Activated CD4-positive, alpha-beta T cell treated with anti-CD3 and anti-CD28 coated beads, Interleukin-2, Interleukin-6, amounts not matched to agents 100 ng/mL and 50 ng/mL, durations not matched to agents 16 hours and 8 hours (primary cell): ENCODE data around the gene SAMD7.
A peak's percentile ranks its signal among the peaks of the same experiment; 100 is the strongest.

Experiments
- DNase-seq: peaks from one replicate; pipeline ENCODE4 v3.0.0-alpha.2; 2020

Gene SAMD7

GRCh38 chr3:169966951-169967915 lies 55.9 kb downstream of the SAMD7 start:
- DNase-seq, result peak; percentile 40

- DNase-seq, result no peak
Measured at GRCh38 chr3:169968224-169968885, 57.0 kb downstream of the SAMD7 start.

DNA sequence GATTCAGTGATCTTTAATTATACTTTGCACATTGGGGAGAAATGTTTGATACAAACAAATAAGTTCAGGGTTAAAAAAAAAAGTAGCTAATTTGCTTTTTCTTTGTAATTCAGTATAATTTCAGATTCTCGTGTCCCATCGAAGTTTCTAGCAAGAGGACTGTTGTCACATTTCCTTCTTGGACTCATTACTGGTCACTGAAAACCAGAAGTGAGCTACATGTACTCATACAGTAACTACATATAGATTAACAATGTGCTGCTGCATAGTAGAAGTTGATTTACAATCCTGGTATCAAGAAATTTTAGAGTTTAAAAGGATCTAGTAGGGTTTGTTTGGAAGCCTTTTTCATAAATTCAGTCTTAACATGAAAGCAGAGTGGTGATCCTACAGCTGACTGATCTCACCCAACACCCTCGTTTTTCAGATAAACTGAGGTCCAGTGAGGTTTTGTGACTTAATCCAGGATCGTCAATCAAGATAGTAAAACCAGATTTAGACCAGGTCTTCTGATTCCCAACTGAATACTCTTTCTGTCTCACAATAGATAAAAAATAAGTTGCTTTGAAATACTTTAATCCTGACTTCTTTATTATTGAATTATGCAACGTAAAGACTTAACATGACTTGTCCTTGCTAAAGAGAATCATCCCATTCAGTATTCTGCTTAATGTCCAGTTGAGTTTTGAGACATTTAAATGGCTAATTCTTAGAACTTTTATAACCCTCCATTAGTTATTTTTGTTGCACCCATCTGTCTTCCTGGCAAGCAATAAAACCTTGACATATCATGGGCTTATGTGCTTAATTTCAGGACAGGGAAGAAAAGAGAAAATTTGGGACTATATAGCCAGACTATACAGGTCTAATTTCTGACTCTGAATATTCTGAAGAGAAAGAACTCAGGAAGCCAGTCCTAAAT lies 58.1 kb downstream of the SAMD7 start:
- no peak for DNase-seq

- DNase-seq, result no peak
Measured at GRCh38 chr3:169970847-169971246, 59.5 kb downstream of the SAMD7 start.

- no peak for DNase-seq
Measured at GRCh38 chr3:169971522-169971921, 60.1 kb downstream of the SAMD7 start.

- no peak for DNase-seq
Measured at GRCh38 chr3:169980055-169980454, 68.7 kb downstream of the SAMD7 start.

GRCh38 chr3:169984292-169984691 lies 72.9 kb downstream of the SAMD7 start:
- DNase-seq, result no peak
